WTC11 (cell line): ENCODE data around the gene SWAP70. TPM values are rescaled to one million over a fixed set of nuclear protein-coding genes. Genes with fewer than 3 reads are reported as not detected.

Source experiments
- ATAC-seq: fragments of 200-7000 bp; cut with Tn5 transposase; 2 replicates; pipeline ENCODE4 v1.10.0; 2021; ENCODE audit warnings: mild to moderate bottlenecking, moderate library complexity
- CTCF ChIA-PET: fragments of 300-600 bp; sonication (Branson Sonifier 250); formaldehyde crosslinking; loops from one replicate; lab custom pipeline; 2021; ENCODE audit warnings: antibody characterized with exemption; lab: Charles Lee
- POLR2A ChIA-PET: fragments of 350-600 bp; sonication (Branson Sonifier 250); formaldehyde crosslinking; loops from one replicate; lab custom pipeline; 2021; ENCODE audit warnings: antibody characterized with exemption; lab: Charles Lee
- DNase-seq: peaks from one replicate; pipeline ENCODE4 v3.0.0; 2021; ENCODE audit warnings: low spot score
- H3K27ac Mint-ChIP-seq: 2 replicates; pipeline ENCODE4 v1.8.0; 2021; ENCODE audit warnings: mixed read lengths
- H3K27me3 Mint-ChIP-seq: 2 replicates; pipeline ENCODE4 v1.8.0; 2021; ENCODE audit warnings: low read depth, mild to moderate bottlenecking, moderate library complexity, mixed read lengths
- H3K36me3 Mint-ChIP-seq: 2 replicates; pipeline ENCODE4 v1.8.0; 2021; ENCODE audit warnings: mixed read lengths
- H3K4me1 Mint-ChIP-seq: 2 replicates; pipeline ENCODE4 v1.8.0; 2022; ENCODE audit warnings: mixed read lengths
- H3K4me3 Mint-ChIP-seq: 2 replicates; pipeline ENCODE4 v1.8.0; 2021; ENCODE audit warnings: mild to moderate bottlenecking, moderate library complexity, mixed read lengths
- H3K9me3 Mint-ChIP-seq: 2 replicates; pipeline ENCODE4 v1.8.0; 2021; ENCODE audit warnings: mixed read lengths
- ARID4B ChIP-seq: sonication (generic); formaldehyde crosslinking; IDR thresholded peaks from 2 replicates; pipeline ENCODE4 v1.8.0; 2023; ENCODE audit warnings: missing genetic modification reagents, mild to moderate bottlenecking, borderline replicate concordance
- ATF2 ChIP-seq: sonication (generic); formaldehyde crosslinking; IDR thresholded peaks from 2 replicates; pipeline ENCODE4 v1.8.1; 2022; ENCODE audit warnings: low read depth, missing genetic modification reagents, borderline replicate concordance
- CREB1 ChIP-seq: sonication (generic); formaldehyde crosslinking; IDR thresholded peaks from 2 replicates; pipeline ENCODE4 v1.8.0; 2023; ENCODE audit warnings: mild to moderate bottlenecking, missing genetic modification reagents
- ERG ChIP-seq: fragments of 250-450 bp; sonication (Bioruptor Pico); IDR thresholded peaks from 2 replicates; pipeline ENCODE4 v1.8.0; 2021; ENCODE audit warnings: mild to moderate bottlenecking
- FOXJ3 ChIP-seq: sonication (generic); formaldehyde crosslinking; IDR thresholded peaks from 2 replicates; pipeline ENCODE4 v1.9.0; 2021; ENCODE audit warnings: missing genetic modification reagents, mild to moderate bottlenecking, borderline replicate concordance
- GABPB1 ChIP-seq: sonication (generic); formaldehyde crosslinking; IDR thresholded peaks from 2 replicates; pipeline ENCODE4 v1.8.1; 2023; ENCODE audit warnings: mild to moderate bottlenecking, missing genetic modification reagents
- GRHL2 ChIP-seq: fragments of 250-450 bp; sonication (Bioruptor Pico); IDR thresholded peaks from 2 replicates; pipeline ENCODE4 v1.8.0; 2022; ENCODE audit warnings: mild to moderate bottlenecking, moderate library complexity; ENCODE audit not compliant: insufficient replicate concordance, severe bottlenecking
- HMGA2 ChIP-seq: fragments of 250-450 bp; sonication (Bioruptor Pico); IDR thresholded peaks from 2 replicates; pipeline ENCODE4 v1.4.0; 2021; ENCODE audit warnings: mild to moderate bottlenecking, moderate library complexity
- JUN ChIP-seq: sonication (generic); formaldehyde crosslinking; IDR thresholded peaks from 2 replicates; pipeline ENCODE4 v1.8.0; 2023; ENCODE audit warnings: mild to moderate bottlenecking, missing genetic modification reagents
- MAX ChIP-seq: sonication (generic); formaldehyde crosslinking; IDR thresholded peaks from 2 replicates; pipeline ENCODE4 v1.8.0; 2022; ENCODE audit warnings: mild to moderate bottlenecking, missing genetic modification reagents
- MLX ChIP-seq: sonication (generic); formaldehyde crosslinking; IDR thresholded peaks from 2 replicates; pipeline ENCODE4 v1.8.1; 2023; ENCODE audit warnings: mild to moderate bottlenecking, missing genetic modification reagents, moderate library complexity
- NR1H2 ChIP-seq: sonication (generic); formaldehyde crosslinking; IDR thresholded peaks from 2 replicates; pipeline ENCODE4 v1.9.0; 2021; ENCODE audit warnings: mild to moderate bottlenecking, moderate library complexity, missing genetic modification reagents
- SMAD4 ChIP-seq: sonication (generic); formaldehyde crosslinking; IDR thresholded peaks from 2 replicates; pipeline ENCODE4 v1.8.0; 2022; ENCODE audit warnings: mild to moderate bottlenecking, missing genetic modification reagents
- TEAD4 ChIP-seq: sonication (generic); formaldehyde crosslinking; IDR thresholded peaks from 2 replicates; pipeline ENCODE4 v1.8.0; 2022; ENCODE audit warnings: mild to moderate bottlenecking, missing genetic modification reagents
- TP53 ChIP-seq: sonication (generic); formaldehyde crosslinking; IDR thresholded peaks from 2 replicates; pipeline ENCODE4 v1.8.1; 2023; ENCODE audit warnings: mild to moderate bottlenecking, missing genetic modification reagents
- total RNA-seq: library from RNA; stranded (reverse); gene quantifications from 3 replicates; pipeline ENCODE4 v1.2.3, GENCODE V29; 2021

Gene SWAP70
- total RNA-seq, 1 experiment from 2014 or later, result 24.1 TPM

- TF ChIP-seq MLX (CRISPR knock-in tag) (no peak), FOXJ3 (CRISPR knock-in tag) (no peak), JUN (CRISPR knock-in tag) (no peak), MAX (CRISPR knock-in tag) (no peak), ATF2 (CRISPR knock-in tag) (no peak), HMGA2 (no peak), TP53 (CRISPR knock-in tag) (no peak), ARID4B (CRISPR knock-in tag) (no peak)
These were observed 133.0 kb downstream of the SWAP70 start (continued) for GRCh38 chr11:9796854-9797253.

- POLR2A ChIA-PET, result no interaction called here
- CTCF ChIA-PET, result no interaction called here
- TF ChIP-seq CREB1 (CRISPR knock-in tag) (no peak), ERG (no peak), MAX (CRISPR knock-in tag) (no peak), NR1H2 (no peak), TEAD4 (CRISPR knock-in tag) (no peak), GABPB1 (no peak)
- TF ChIP-seq, all 79 proteins: peak for 0
- no peak for ATAC-seq
- Mint-ChIP-seq H3K36me3 (peaks cover 8% of the 10 kb centered on the region; the same call in 1 of the 2 replicates), H3K4me3 (no peak overlapping the region), H3K9me3 (peaks cover 4% of the 10 kb centered on the region; the same call in 1 of the 2 replicates), H3K4me1 (peaks cover 9% of the 10 kb centered on the region), H3K27ac (no peak overlapping the region), H3K27me3 (no peaks in the 10 kb centered on the region)
- DNase-seq, result no peak
These were observed 133.4 kb downstream of the SWAP70 start for GRCh38 chr11:9797300-9797699.

- H3K9me3 Mint-ChIP-seq, result peaks cover 4% of the 10 kb centered on the region; the same call in 1 of the 2 replicates
- H3K27me3 Mint-ChIP-seq, result no peaks in the 10 kb centered on the region
- ChIA-PET POLR2A (no interaction called here), CTCF (no interaction called here)
- ATAC-seq (no peak), DNase-seq (no peak)
- peaks cover 8% of the 10 kb centered on the region; the same call in 1 of the 2 replicates for H3K36me3 Mint-ChIP-seq
- TF ChIP-seq GRHL2 (no peak), MLX (CRISPR knock-in tag) (no peak), SMAD4 (CRISPR knock-in tag) (no peak)
- H3K27ac Mint-ChIP-seq, result no peak overlapping the region
- H3K4me1 Mint-ChIP-seq, result peaks cover 27% of the 10 kb centered on the region
- H3K4me3 Mint-ChIP-seq, result no peak overlapping the region
These were observed 136.0 kb downstream of the SWAP70 start for GRCh38 chr11:9799886-9800285.
